ENCODE results near the gene MEF2D. TPM values are rescaled to one million over a fixed set of nuclear protein-coding genes. Genes with fewer than 3 reads are reported as not detected.
A peak's percentile ranks its signal among the peaks of the same experiment; 100 is the strongest.

MEF2D gene
- total RNA-seq, 6 donors from 2014 or later: 42.7 to 146 (median 58.7) TPM

- no peak for DNase-seq
- ATAC-seq (ENCODE audit: low FRiP score in 2 of 2): no peak
- H3K27ac ChIP-seq: peak overlapping the region in 2 of 4 donors; percentile 14 to 30
- peaks cover 15 to 42% (median 36%) of the 10 kb centered on the region in 4 donors for H3K4me1 ChIP-seq
- peaks cover 0 to 25% (median 16%) of the 10 kb centered on the region in 4 donors for H3K36me3 ChIP-seq
- no peak overlapping the region for H3K4me3 ChIP-seq
- 94% methylated on average over 17 of the region's 17 CpGs for WGBS, 2 donors
- H3K9me3 ChIP-seq: no peaks in the 10 kb centered on the region
- no peaks in the 10 kb centered on the region for H3K27me3 ChIP-seq
- no peak for TF ChIP-seq POLR2AphosphoS5 (IDR thresholded peaks at IDR 0.05)
- no peak for TF ChIP-seq CTCF (IDR thresholded peaks at IDR 0.05)
- TF ChIP-seq EP300 (IDR thresholded peaks at IDR 0.05): no peak
- TF ChIP-seq POLR2A (IDR thresholded peaks at IDR 0.05): no peak
Observed at GRCh38 chr1:156461781-156462647, 38.6 kb downstream of the MEF2D start.

- Histone ChIP-seq H3K4me1 (peaks cover 17 to 42% (median 34%) of the 10 kb centered on the region in 4 donors), H3K9me3 (no peaks in the 10 kb centered on the region), H3K27ac (peak overlapping the region in 1 of 4 donors; percentile 30), H3K27me3 (no peaks in the 10 kb centered on the region), H3K4me3 (no peak overlapping the region), H3K36me3 (peaks cover 0 to 16% (median 7%) of the 10 kb centered on the region in 4 donors)
- TF ChIP-seq POLR2AphosphoS5 (IDR thresholded peaks at IDR 0.05) (no peak), EP300 (IDR thresholded peaks at IDR 0.05) (no peak)
- WGBS, 2 donors: 54 to 59% methylated on average over 4 of the region's 4 CpGs
- ATAC-seq (ENCODE audit: low FRiP score in 2 of 2) (no peak), DNase-seq (no peak)
Observed at GRCh38 chr1:156461109-156461508, 39.5 kb downstream of the MEF2D start.

DNA sequence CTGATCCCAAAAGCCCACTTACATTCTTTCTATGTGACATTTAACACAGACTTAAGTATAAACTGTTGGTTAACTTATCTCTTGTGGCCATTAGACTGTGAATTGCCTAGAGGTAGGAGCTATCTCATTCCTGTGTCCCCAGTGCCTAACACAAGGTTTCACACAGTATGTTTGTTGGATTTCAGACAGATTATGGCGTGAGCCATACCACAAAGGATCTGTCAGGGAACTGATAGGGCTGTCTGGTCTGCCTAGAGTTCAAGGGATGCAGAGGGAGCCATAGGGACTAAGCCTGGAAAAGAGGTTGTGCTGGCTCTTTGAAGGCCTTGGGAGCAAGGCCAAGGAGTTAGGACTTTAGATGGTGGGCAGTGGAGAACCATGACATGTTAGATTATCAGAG is 40.0 kb downstream of the MEF2D start:
- peaks cover 19 to 39% (median 30%) of the 10 kb centered on the region in 4 donors for H3K4me1 ChIP-seq
- no peak for TF ChIP-seq EP300 (IDR thresholded peaks at IDR 0.05)
- no peak for TF ChIP-seq POLR2AphosphoS5 (IDR thresholded peaks at IDR 0.05)
- TF ChIP-seq POLR2A (IDR thresholded peaks at IDR 0.05): no peak
- TF ChIP-seq CTCF (IDR thresholded peaks at IDR 0.05): no peak
- no peaks in the 10 kb centered on the region for H3K27me3 ChIP-seq
- H3K4me3 ChIP-seq: no peak overlapping the region
- no peaks in the 10 kb centered on the region for H3K9me3 ChIP-seq
- H3K36me3 ChIP-seq: peaks cover 0 to 10% (median 2%) of the 10 kb centered on the region in 4 donors
- ATAC-seq (ENCODE audit: low FRiP score in 2 of 2) (no peak), DNase-seq (no peak)
- peak overlapping the region in 1 of 4 donors; percentile 30 for H3K27ac ChIP-seq
- WGBS, 2 donors: 93 to 100% methylated on average over 1 of the region's 1 CpG

- Histone ChIP-seq H3K4me1 (peaks cover 4 to 19% (median 11%) of the 10 kb centered on the region in 4 donors), H3K27ac (peak overlapping the region; percentile 22 to 99 (median 98)), H3K27me3 (no peaks in the 10 kb centered on the region), H3K4me3 (no peak overlapping the region), H3K9me3 (no peaks in the 10 kb centered on the region), H3K36me3 (no peaks in the 10 kb centered on the region)
- WGBS, 2 donors: 90 to 99% methylated on average over 3 of the region's 3 CpGs
- ATAC-seq (ENCODE audit: low FRiP score in 2 of 2): no peak
- no peak for DNase-seq
- no peak for TF ChIP-seq CTCF (IDR thresholded peaks at IDR 0.05)
- no peak for TF ChIP-seq POLR2A (IDR thresholded peaks at IDR 0.05)
- TF ChIP-seq EP300 (IDR thresholded peaks at IDR 0.05): no peak
- no peak for TF ChIP-seq POLR2AphosphoS5 (IDR thresholded peaks at IDR 0.05)
Observed at GRCh38 chr1:156458181-156458503, 42.4 kb downstream of the MEF2D start.

DNA sequence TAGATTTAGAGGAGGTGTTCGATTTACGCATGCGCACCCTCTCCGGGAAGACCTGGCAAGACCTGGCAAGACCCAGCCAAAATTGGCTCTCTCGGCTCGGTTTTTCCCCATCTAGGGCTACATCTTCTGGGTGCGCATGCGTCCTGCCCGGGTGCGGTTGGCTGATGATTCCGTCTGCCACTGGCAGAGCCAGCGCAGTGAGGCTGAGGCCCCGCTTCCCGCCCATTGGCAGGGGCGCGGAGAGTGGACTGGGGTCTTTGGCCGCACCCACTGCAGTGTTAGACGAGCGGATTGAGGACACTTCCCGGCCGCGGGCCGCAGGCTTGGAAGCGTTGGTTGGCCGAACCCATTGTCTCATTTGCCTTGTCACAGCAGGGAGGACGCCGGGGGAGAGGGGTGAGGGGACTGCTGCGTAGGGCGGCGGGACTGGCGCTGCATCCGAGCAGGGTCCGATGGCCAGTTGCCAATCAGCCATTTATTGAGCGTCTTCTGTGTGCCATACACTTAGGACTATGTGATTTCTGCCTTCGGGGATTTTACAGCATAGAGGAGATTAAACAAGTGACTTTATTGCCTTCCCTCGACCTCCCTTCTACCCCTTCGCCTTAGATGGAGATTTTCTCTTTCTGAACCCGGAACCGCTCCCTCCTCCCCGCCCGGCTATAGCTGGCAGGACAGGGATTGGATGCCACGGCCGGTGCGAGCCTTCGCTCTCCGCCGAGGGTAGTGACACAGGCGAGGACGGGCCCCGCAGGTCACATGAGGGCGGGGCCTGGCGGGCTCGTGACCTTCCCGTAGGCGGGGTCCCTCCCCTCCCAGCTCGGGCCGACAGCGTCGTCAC is 43.7 kb downstream of the MEF2D start:
- H3K36me3 ChIP-seq: no peaks in the 10 kb centered on the region
- peak; percentile 53 to 95 (median 86) for TF ChIP-seq POLR2A (IDR thresholded peaks at IDR 0.05)
- TF ChIP-seq CTCF (IDR thresholded peaks at IDR 0.05): no peak
- TF ChIP-seq EP300 (IDR thresholded peaks at IDR 0.05): peak in 1 of 4 donors; percentile 91
- peak; percentile 94 to 97 for TF ChIP-seq POLR2AphosphoS5 (IDR thresholded peaks at IDR 0.05)
- peak overlapping the region; percentile 98 to 99 (median 98) for H3K27ac ChIP-seq
- peak; percentile 95 to 98 for ATAC-seq (ENCODE audit: low FRiP score in 2 of 2)
- no peaks in the 10 kb centered on the region for H3K9me3 ChIP-seq
- H3K4me3 ChIP-seq: peak overlapping the region; percentile 49 to 74 (median 64)
- WGBS, 2 donors: 0% methylated on average over 22 to 36 of the region's 59 CpGs
- H3K4me1 ChIP-seq: peaks cover 4 to 19% (median 11%) of the 10 kb centered on the region in 4 donors
- no peaks in the 10 kb centered on the region for H3K27me3 ChIP-seq
- DNase-seq: peak; percentile 98 to 99
